Lower leg skin (tissue), 3 donors: ENCODE measurements around the gene HBE1.

Experiments
- CTCF ChIP-seq, 3 donors: fragments of 450-650 bp; IDR thresholded peaks; one replicate each; pipeline ENCODE4 v1.5.1; 2016; ENCODE audit warnings: antibody characterized with exemption in 3 of 3, mild to moderate bottlenecking in 3 of 3, moderate library complexity in 2 of 3
- POLR2A ChIP-seq, 2 donors: fragments of 450-650 bp; IDR thresholded peaks; one replicate each; pipeline ENCODE4 v1.6.1; 2016 to 2017; ENCODE audit warnings: antibody characterized with exemption in 2 of 2, mild to moderate bottlenecking in 1 of 2, moderate library complexity in 1 of 2

- no peak for TF ChIP-seq CTCF (IDR thresholded peaks at IDR 0.05)
- TF ChIP-seq POLR2A (IDR thresholded peaks at IDR 0.05): no peak
Measured at GRCh38 chr11:5224538-5225479, 44.9 kb downstream of the HBE1 start.
